Measurements from ENCODE around the gene EEF1G.
"Not testable (repeated sequence)": the region's sequence is repeated elsewhere in the genome, so short reads cannot be mapped to it uniquely, and the experiment has no call there.

Gene EEF1G, protein sequence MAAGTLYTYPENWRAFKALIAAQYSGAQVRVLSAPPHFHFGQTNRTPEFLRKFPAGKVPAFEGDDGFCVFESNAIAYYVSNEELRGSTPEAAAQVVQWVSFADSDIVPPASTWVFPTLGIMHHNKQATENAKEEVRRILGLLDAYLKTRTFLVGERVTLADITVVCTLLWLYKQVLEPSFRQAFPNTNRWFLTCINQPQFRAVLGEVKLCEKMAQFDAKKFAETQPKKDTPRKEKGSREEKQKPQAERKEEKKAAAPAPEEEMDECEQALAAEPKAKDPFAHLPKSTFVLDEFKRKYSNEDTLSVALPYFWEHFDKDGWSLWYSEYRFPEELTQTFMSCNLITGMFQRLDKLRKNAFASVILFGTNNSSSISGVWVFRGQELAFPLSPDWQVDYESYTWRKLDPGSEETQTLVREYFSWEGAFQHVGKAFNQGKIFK

DNA sequence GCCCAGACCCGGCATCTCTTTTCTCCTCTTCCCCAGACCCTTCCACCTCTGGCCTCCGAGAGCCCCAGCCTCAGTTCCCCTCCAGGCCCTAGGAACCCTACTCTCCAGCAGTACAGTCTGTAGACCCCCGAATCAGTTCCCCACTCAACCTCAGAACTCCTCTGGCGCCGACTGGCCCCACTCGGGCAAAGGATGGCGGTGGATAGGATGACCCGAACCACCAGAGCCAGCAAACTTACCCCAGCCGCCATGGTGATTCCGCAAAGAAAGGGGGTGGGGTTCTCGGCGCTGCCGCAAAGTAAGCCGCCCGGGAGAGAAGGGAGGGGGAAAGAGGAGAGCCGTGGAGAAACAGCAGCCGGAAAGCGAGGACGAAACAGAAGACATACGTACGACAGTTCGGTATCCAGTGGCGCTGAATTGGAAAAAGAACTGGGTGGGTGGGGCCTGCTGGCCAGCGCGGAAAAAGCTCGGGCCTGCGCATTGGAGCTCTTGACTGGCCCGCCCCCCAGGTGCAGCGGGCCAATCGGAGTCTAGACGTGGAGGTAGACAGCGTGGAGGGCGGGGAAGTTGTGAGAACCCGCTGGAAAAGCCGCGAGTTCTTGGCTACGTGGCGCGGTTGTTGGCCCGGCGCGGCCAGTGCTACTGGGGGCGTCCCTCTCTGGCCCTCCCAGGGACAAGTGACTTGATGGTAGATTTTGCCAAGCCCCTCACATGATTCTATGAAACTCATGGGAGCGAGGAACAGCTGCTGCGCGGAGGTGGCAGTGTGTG, at the start of gene EEF1G:
EEF1G (minus strand) TSS at position 300 of the 771 bp plus-strand sequence; CDS start at position 251, 49 bp downstream.
- peak; percentile 100 for DNase-seq

DNA sequence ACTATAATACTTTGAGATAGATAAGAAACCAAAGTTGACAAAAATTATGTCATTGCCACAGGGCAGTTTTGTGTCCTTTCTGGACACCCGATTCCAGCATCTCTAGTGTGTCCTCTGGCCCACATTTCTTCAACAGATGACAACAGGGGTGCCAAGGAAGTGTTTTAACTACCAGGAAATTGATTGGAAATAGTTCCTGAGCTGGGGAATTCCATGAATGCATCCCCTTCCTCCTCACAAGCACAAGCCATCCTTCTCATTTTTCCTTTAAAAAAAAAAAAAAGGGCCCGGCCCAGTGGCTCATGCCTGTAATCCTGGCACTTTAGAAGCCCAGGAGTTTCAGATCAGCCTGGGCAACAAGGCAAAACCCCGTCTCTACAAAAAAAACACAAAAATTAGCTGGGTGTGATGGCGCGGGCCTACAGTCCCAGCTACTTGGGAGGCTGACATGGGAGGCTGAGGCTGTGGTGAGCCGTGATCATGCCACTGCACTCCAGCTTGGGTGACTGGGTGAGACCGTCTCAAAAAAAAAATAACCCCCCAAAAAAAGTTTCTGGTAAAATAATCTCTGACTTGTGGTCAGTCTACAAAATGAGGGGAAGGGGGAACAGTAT, 48.9 kb upstream of the EEF1G start:
- DNase-seq: no peak

DNA sequence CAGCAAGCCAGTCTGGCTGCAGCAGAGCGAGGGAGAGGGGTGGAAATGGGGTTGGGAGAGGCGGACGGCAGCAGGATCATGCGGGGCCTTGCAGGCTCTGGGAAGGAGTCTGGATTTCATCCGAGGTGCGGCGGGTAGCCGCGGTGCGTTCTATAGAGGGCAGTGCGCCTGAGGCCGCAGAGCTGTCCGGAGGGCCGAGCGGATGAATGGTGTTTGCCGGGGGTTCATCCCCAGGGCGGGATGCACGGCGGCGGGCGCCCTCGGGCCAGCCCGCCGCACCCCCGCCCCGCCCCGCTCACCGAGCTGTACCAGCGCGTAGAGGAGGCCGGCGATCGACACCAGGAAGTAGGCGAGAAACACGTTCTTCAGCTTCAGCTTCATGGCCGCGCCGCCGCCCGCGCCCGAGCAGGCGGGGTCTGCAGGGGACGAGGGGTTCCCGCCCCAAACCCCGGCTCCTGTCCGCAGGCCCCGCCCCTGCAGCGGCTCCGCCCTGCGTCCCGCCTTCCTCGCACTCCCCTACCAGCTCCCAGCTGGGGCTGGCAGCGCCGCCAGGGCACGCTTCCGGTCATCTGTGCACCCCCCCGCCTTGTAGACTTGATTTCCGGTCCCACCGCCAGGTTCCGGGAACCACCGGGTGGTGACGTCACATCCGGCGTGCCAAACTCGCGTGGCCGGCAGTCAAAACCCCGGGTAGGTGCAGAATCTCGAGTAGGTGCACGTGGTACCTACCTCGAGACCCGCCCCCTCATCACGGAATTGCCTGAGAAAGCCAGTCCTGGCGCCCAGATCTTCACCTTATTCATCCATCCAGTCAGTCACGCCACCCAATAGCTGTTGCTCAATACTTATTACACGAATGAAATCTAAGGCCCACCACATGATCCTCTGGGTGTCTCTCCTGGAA, 48.1 kb upstream of the EEF1G start, which contains the start of gene B3GAT3:
B3GAT3 (minus strand) TSS at position 420 of the 904 bp plus-strand sequence; CDS start at position 381, 39 bp downstream.
- peak; percentile 99 for DNase-seq

DNA sequence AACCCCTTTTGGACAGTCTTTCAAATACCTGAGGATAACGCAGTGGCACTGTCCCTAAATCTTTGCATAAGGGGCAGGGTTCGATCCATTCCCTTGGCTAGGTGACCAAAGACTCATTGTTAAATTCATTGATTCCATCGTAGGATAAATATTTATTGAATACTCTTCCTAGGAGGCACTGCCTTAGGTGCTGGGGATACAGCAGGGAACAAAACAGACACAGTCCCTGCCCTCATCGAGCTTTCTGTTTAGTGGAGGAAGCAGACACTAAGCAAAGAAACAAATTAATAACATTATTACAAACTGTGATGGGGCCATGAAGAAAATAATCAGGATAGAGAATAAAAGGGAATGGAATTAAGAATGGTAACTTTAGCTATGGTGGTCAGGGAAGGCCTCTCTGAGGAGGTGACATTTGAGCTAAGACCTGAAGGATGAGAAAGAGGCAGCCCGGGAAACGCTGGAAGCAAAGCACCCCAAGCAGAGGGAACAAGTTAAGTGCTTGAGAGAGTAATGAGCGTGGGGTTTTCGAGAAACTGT, 47.4 kb upstream of the EEF1G start:
- no peak for DNase-seq

DNA sequence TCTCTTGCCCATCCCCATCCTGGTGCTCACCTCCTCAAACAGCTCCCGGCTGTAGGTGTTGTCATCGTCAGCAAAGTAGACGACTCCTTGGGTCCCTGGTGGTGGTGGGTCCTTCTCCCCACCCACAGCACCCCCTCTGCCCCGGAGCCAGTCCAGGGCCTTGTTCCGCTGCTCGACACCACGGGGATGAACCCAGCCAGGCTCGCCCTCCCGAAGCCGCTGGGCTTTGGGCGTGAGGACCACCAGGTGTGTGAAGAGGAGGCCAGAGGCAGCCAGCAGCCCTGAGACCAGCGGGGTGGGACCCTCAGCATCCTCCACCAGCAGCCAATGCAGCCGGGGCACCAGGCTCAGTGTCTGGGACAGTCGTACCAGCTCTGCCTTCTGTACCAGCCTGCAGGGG, 43.3 kb upstream of the EEF1G start:
- DNase-seq: not testable (repeated sequence)

DNA sequence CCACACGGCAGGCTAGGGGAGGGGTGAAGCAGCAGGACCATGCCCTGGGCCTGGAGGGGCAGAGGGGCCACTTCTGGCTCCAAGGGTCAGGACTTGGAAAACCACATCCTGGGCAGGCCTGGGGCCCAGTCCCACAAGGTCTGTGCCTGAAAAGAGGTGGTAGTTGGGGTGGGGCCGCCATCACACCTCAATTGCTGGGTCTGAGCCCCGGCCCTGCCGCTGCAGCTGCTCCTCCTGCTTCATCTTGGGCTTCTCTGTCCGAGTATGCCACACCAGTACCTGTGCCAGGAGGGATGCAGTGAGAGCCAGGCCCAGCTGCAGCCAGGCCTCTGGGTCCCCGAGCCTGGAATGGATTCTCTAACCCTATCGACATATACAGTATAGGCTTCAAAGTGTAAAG, 41.8 kb upstream of the EEF1G start:
- no peak for DNase-seq

DNA sequence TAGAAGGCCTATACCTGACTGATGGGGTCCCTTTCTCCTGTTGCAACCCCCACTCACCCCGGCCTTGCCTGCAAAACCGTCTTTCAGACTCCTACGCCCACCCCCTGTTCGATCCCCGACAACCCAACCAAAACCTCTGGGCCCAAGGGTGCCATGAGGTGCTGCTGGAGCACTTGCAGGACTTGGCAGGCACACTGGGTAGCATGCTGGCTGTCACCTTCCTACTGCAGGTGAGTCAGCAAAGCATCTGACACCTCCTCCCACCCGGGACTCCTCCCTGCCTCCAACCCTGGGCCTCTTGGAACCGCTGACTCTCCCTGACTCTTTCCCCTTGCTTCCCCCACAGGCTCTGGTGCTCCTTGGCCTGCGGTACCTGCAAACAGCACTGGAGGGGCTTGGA, 40.6 kb upstream of the EEF1G start:
- DNase-seq: peak; percentile 57

DNA sequence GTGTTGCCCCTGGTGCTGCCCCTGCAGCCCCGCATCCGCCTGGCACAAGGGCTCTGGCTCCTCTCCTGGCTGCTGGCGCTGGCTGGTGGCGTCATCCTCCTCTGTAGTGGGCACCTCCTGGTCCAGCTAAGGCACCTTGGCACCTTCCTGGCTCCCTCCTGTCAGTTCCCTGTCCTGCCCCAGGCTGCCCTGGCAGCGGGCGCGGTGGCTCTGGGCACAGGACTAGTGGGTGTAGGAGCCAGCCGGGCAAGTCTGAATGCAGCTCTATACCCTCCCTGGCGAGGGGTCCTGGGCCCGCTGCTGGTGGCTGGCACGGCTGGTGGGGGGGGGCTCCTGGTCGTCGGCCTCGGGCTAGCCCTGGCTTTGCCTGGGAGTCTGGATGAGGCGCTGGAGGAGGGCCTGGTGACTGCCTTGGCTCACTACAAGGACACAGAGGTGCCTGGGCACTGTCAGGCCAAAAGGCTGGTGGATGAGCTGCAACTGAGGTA, 39.6 kb upstream of the EEF1G start:
- DNase-seq: no peak

DNA sequence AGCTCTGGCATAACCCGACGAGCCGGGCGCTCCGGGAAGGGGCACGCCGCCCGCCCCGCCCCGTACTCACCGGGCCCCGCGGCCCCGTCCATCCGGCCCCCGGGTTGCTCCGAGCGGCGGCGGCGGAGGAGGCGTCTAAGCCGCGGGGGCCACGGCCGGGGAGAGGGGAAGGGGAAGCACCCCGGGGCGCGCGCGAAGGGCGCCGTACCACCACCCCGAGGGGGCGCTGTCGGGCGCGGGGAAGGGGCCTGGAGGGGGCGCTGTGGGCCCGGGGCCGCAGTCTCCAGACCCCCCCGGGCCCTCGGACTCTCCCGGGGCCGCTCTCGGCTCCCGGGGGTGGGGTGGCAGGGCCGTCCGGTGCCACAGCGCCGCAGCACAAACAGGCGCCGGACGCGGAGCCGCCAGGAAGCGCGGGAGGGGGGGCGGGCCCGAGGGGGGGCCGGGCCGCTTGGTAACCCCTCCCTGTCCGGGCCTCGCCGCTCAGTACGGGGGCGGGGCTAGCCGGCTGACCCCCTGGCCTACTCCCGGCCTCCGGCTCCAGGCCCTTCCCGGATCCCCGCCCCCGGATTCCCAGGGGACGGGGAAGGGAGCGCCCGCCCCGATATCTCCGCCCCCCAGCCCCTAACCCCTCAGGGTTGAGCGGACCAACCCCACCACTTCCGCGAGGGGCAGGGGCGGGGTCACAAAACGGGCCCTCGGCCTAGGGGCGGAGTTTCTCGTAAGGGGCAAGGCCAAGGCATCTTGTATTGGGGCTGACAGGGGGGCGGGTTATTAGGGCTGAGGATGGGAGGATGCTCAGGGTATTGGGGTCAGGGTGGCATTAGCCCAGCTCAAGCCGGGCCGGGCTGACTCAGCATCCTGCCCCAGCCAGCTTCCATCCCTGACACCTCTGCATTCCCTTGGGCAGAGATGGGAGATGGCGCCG, 38.9 kb upstream of the EEF1G start, which contains the start of the genes EML3 and ROM1:
EML3 (minus strand) TSS at position 410 of the 925 bp plus-strand sequence; CDS start at position 92, 318 bp downstream.
ROM1 (plus strand) TSS at position 892 of the 925 bp plus-strand sequence; CDS start at position 917, 25 bp downstream.
- DNase-seq: peak; percentile 93

DNA sequence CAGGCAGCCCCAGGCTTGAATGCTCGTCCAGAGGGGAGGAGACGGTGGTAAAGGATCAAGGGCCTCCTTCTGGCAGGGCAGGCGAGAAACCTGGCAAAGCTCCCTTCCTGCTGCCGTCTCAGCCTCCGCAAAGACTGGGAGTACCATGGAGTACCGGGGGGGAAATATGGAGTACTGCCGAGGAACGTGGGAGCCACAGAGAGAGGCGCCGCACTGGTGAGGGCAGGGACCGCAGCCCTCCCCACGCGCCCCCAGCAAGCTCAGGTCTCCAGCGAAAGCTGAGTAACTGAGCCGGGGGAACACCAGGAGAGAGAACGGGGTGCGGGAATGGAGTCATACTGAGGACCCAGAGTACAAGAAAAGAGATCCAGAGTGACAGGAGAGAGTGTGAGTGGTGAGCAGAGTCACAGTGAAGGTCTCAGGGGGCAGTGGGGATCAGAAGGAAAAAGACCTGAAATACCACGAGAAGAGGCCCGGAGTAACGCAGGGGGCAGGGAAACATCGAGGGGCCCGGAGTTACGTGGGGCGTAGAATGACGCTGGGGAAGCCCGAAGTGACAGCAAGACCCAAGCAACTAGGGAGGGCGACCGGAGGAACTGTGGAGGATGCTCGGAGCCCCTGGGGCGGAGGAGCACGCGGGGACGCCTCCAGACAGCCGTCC, 38.1 kb upstream of the EEF1G start:
- DNase-seq: peak; percentile 39

DNA sequence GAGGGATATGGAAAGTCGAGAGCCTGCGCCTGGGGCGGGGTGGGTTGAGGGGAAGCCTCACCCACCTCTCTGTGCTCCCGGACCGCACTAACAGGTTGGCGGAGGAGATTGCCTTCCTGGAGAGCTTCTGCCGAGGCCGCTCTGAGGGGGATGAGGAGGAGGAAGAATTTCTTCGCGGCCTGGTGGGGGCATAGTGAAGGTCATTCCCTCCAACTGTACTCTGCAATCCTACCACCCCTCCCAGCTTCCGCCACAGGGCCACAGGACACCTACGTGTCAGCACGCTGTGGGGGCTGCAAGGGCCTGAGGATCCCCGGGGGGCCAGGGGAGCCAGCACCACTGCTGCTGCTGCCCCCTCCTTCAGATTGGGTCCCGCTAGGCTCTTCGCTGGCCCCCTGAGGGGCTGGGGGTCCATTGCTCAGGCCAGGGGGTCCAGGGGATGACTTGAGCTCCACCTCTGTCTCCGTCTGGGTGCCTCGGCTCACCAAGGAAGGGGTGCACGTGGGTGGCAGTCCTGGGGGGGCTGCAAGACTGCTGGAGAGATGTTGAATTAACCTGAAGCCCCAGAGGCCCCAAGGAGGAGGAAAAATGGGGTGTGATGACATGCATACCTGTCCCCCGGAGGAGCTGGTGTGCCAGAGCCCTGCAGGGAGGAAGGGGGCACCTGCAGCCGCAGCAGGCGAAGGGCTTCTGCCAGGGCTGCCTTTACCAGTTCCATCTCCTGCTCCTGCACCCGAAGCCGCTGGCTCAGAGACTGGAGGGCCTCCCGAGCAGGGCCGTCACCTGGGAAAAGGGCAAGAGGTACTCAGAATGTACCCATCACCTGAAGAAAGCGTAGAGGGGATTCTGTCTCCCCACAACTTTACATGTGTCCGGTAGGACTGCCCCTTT, 37.4 kb upstream of the EEF1G start:
- no peak for DNase-seq

DNA sequence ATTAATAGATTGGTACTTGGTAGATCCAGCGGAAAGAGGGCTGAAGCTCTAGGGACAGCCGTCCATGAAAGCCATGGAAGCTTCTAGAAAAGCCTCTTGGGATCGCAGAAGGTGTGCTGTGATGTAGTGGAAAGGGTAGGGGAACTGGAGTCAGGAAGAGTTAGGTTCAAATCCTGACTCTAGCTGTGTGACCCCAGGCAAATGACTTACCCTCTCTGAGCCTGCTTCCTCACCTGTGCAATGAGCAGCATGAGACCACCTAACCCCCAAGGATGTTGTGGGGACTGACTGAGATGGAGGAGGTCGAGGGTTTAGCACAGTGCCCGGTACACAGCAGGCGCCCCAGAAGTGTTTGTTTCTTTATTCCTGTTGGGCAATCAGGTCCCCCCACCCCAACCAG, 36.7 kb upstream of the EEF1G start:
- no peak for DNase-seq

DNA sequence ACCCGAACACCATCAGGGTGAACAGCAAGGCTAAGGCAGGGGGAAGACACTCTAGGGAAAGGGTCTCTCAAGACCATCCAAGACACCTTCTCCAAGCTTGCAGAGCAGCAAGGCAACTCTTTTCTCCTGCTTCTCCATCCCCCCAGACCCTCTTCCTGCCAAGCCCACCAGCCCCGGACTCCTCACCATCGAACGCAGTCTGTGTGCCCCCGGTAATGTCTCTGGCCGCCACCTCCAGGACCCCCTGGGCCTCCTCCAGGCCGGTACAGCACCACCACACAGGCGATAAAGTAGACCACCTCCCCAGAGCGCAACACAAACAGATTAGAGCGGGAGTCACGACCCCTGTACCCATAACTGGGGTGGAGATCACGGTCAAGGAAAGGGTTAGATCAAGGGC, 35.1 kb upstream of the EEF1G start:
- no peak for DNase-seq

DNA sequence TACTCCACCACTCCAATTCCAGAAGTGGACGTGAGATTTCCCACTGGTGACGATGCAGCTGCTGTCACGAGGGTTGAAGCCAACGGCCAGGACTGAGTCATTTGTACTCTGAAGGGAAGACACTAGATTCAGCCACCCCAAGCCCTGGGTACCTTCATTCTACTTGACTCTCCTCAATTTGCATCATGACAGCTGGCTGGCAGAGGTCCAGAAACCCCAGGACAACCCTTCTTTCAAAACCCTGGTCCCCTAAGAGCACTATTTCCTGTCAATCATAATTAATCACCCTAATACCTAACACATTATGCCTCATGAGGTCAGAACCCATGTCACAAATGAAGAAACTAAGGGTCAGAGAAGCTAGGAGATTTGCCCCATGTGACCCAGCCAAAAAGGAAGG, 34.0 kb upstream of the EEF1G start:
- no peak for DNase-seq

DNA sequence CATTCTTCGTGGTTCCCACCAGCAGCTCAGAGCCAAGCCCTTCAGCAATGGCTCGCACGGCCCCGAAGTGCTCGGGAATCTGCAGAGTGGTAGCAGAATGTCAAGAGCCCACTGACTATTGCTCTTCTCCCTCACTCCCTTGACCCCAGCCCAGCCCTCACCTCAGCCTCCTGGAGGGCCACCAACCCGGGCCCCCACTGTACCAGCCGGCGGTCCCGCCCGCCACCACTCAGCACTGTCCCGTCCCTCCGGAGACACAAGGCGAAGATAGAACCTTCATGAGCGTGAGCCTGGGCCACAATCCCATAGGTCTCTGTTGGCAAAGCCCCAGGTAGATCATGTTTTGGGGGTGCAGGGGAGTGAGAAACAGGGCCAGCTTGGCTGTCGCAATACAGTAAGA, 32.2 kb upstream of the EEF1G start:
- DNase-seq: no peak

DNA sequence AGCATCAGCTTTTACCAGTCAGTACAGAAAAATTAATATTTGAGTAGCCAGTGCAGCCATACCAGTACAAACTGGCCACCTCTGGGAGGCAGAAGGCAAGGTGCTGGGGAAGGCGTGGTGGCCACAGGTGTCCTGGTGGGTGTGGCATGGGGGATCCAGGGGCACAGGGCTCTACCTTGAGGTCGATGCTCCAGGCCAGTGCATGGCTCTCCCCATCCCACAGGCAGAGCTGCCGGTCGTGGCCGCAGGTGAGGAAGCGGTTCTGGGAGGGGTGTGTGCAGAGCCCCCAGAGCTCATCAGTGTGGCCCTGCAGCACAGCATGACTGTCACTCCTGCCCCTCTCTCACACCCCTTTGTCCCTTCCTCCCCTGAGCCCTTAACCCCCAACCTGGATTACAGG, 31.8 kb upstream of the EEF1G start:
- no peak for DNase-seq

DNA sequence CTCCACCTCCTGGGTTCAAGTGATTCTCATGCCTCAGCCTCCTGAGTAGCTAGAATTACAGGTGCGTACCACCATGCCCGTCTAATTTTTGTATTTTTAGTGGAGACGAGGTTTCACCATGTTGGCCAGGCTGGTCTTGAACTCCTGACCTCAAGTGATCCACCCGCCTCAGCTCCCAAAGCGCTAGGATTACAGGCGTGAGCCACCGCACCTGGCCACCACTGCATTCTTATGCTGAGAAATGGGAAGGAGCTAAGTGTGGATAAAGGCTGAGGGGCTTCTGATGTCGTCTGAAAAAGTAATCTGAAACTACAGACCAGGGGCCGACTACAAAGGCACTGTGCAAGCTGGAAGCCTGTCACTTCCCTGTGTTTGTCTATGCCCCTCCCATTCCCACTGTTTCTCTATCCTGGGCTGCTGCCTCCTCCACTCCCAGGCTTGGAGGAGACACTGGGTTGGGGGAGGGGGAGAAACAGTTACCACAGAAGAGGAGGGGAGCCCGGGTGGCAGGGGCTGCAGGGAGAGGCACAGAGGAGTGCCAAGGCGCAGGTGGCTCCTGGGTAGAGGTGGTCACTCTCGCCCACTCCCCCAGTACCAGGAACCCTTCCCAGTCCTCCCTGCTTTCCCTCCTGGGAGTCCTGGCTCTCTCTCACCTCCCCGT, 30.9 kb upstream of the EEF1G start:
- DNase-seq: no peak

DNA sequence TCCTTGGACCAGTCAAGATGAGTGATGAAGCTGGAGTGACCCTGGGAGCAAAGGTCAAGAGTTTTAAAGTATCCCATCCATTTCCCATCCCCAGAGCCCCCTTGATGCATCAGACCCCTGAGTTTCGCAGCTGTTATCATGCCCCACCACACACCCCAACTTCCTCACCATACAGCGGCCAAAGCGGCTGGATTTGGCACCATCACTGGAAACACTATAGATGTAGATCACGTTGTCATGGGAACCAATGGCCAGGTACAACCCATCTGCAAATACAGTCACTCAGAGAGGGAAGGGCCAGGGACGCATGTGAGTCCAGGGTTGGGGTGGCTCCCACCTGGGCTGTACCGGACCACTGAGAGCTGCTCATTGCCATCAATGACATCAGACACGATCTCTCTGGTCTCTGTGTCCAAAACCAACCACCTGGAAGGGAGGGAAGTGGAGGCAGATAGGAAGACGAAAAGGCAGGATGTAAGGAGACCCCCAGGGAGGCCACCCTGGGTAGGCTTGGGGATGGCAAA, 30.1 kb upstream of the EEF1G start:
- no peak for DNase-seq

Data from activated CD4-positive, alpha-beta T cell treated with anti-CD3 and anti-CD28 coated beads, Interleukin-10, Interleukin-2, amounts not matched to agents 100 ng/mL and 50 ng/mL, durations not matched to agents 16 hours and 8 hours (primary cell).